GM21825 (cell line): ENCODE data around the gene BLVRB.
A peak's percentile ranks its signal among the peaks of the same experiment; 100 is the strongest.
"Not testable (repeated sequence)": the region's sequence is repeated elsewhere in the genome, so short reads cannot be mapped to it uniquely, and the experiment has no call there.

Source experiments
- ATAC-seq: cut with Tn5 transposase; IDR thresholded peaks from one replicate; pipeline ENCODE4 v1.9.1; 2021; ENCODE audit warnings: mild to moderate bottlenecking, moderate library complexity; ENCODE audit not compliant: unreplicated experiment

Gene BLVRB

GRCh38 chr19:40465557-40466218, at the start of gene BLVRB:
TSS of gene BLVRB (minus strand) at chr19:40465745. CDS start at chr19:40465688, 57 bp downstream.
- peak; percentile 88 for ATAC-seq

- no peak for ATAC-seq
Observed at GRCh38 chr19:40513741-40514315, 48.3 kb upstream of the BLVRB start.

GRCh38 chr19:40513345-40513678, 47.8 kb upstream of the BLVRB start:
- no peak for ATAC-seq

- no peak for ATAC-seq
Observed at GRCh38 chr19:40512473-40513344, 47.2 kb upstream of the BLVRB start.

GRCh38 chr19:40512110-40512472, 46.5 kb upstream of the BLVRB start:
- ATAC-seq: no peak

- ATAC-seq: no peak
Observed at GRCh38 chr19:40511487-40511886, 45.9 kb upstream of the BLVRB start.

GRCh38 chr19:40510526-40511115, 45.1 kb upstream of the BLVRB start:
- no peak for ATAC-seq

- no peak for ATAC-seq
Observed at GRCh38 chr19:40508739-40509260, 43.3 kb upstream of the BLVRB start.

- no peak for ATAC-seq
Observed at GRCh38 chr19:40507892-40508291, 42.3 kb upstream of the BLVRB start.

GRCh38 chr19:40506099-40506498, 40.6 kb upstream of the BLVRB start:
- no peak for ATAC-seq

GRCh38 chr19:40503320-40503695, 37.8 kb upstream of the BLVRB start:
- no peak for ATAC-seq

- ATAC-seq: no peak
Observed at GRCh38 chr19:40502647-40503319, 37.2 kb upstream of the BLVRB start.

- no peak for ATAC-seq
Observed at GRCh38 chr19:40502081-40502480, 36.5 kb upstream of the BLVRB start.

GRCh38 chr19:40501599-40501998, 36.1 kb upstream of the BLVRB start:
- no peak for ATAC-seq

- not testable (repeated sequence) for ATAC-seq
Observed at GRCh38 chr19:40500678-40501530, 35.4 kb upstream of the BLVRB start.

GRCh38 chr19:40499320-40499719, 33.8 kb upstream of the BLVRB start:
- no peak for ATAC-seq

- ATAC-seq: no peak
Observed at GRCh38 chr19:40497214-40497613, 31.7 kb upstream of the BLVRB start.

GRCh38 chr19:40494191-40494838, 28.8 kb upstream of the BLVRB start:
- no peak for ATAC-seq

- ATAC-seq: no peak
Observed at GRCh38 chr19:40493778-40494177, 28.2 kb upstream of the BLVRB start.
